ENCODE results near the gene RPTOR.

- no peak for TF ChIP-seq POLR2A (IDR thresholded peaks at IDR 0.05; ENCODE audit: low read depth, low read length)
- no peak for TF ChIP-seq TAF1 (IDR thresholded peaks at IDR 0.05; ENCODE audit: low read depth, low read length)
- TF ChIP-seq PAX5 (IDR thresholded peaks at IDR 0.05; ENCODE audit: insufficient read depth, low read length, severe bottlenecking), result no peak
- no peak for TF ChIP-seq POLR2AphosphoS5 (IDR thresholded peaks at IDR 0.05; ENCODE audit: low read depth, low read length)
- TF ChIP-seq SPI1 (IDR thresholded peaks at IDR 0.05; ENCODE audit: low read depth, low read length), result no peak
Measured at GRCh38 chr17:80886641-80887573, 342.3 kb downstream of the RPTOR start.

All from GM12891 (cell line).